ENCODE results near the gene CHRNG.

DNA sequence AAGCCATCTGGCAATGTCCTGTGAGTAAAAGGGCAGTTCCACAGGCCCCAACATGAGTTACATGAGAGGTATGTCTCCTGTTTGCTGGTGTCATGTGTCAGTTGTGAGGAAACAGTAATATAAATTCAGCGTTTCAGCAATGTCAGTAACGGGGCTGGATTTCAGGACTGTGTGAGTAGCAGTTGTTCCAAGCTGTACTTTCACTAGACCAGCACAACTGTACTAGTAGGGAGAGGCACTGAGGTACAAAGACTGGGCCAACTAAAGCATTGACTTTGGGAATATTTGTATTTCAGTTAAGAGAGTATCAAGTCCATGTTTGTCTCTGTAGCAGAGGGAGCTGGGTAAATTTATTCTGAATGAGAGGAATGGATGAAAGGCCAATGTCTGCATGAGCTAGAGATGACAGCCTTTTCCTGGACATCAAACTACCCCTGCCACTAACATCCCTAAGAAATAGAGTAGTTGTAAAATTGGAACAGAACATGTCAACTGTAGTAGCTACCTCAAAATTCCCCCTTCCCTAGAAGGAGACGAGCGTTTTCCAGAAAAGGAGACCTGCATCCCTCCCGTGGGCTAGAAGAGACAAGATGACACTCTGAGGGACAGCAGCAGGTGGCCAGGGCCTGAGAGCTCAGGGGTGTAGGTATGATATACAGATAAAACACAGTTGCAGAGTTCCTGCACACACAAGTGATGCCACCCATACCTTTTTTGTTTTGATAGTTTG is 35.3 kb downstream of the CHRNG start:
- TF ChIP-seq EP300 (IDR thresholded peaks at IDR 0.05; ENCODE audit: low read depth) (no peak), POLR2A (IDR thresholded peaks at IDR 0.05) (no peak)
- TF ChIP-seq, protein P1, sequence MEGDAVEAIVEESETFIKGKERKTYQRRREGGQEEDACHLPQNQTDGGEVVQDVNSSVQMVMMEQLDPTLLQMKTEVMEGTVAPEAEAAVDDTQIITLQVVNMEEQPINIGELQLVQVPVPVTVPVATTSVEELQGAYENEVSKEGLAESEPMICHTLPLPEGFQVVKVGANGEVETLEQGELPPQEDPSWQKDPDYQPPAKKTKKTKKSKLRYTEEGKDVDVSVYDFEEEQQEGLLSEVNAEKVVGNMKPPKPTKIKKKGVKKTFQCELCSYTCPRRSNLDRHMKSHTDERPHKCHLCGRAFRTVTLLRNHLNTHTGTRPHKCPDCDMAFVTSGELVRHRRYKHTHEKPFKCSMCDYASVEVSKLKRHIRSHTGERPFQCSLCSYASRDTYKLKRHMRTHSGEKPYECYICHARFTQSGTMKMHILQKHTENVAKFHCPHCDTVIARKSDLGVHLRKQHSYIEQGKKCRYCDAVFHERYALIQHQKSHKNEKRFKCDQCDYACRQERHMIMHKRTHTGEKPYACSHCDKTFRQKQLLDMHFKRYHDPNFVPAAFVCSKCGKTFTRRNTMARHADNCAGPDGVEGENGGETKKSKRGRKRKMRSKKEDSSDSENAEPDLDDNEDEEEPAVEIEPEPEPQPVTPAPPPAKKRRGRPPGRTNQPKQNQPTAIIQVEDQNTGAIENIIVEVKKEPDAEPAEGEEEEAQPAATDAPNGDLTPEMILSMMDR (IDR thresholded peaks at IDR 0.05) = no peak
